Transverse colon (tissue), 4 donors: Measurements from ENCODE around the gene SNPH. TPM values are rescaled to one million over a fixed set of nuclear protein-coding genes. Genes with fewer than 3 reads are reported as not detected.
"Not testable (repeated sequence)": the region's sequence is repeated elsewhere in the genome, so short reads cannot be mapped to it uniquely, and the experiment has no call there.

Experiments
- DNase-seq: peaks from one replicate; pipeline ENCODE4 v3.0.0-alpha.2; 2019
- H3K27ac ChIP-seq, 4 donors: fragments of 200-600 bp; sonication (generic); 2 replicates each; pipeline ENCODE4 v1.5.1; 2016 to 2018; ENCODE audit warnings: inconsistent platforms in 4 of 4
- H3K27me3 ChIP-seq: fragments of 200-600 bp; sonication (generic); 2 replicates; pipeline ENCODE4 v1.5.1; 2017; ENCODE audit warnings: inconsistent platforms
- H3K36me3 ChIP-seq, 4 donors: fragments of 200-600 bp; sonication (generic); 2 replicates each; pipeline ENCODE4 v1.5.1; 2017 to 2019; ENCODE audit warnings: inconsistent platforms in 4 of 4
- H3K4me1 ChIP-seq, 4 donors: fragments of 200-600 bp; sonication (generic); 2 replicates each; pipeline ENCODE4 v1.5.1; 2017 to 2020; ENCODE audit warnings: inconsistent platforms in 4 of 4
- H3K4me3 ChIP-seq, 4 donors: fragments of 200-600 bp; sonication (generic); 1 replicate in 1 of 4; 2 replicates in 3 of 4; pipeline versions ENCODE4 v1.5.1 to v1.6.1; 2017 to 2019; ENCODE audit warnings: inconsistent platforms in 4 of 4
- H3K9me3 ChIP-seq, 2 donors: fragments of 200-600 bp; sonication (generic); 2 replicates each; pipeline ENCODE4 v1.5.1; 2017 to 2019; ENCODE audit warnings: inconsistent platforms in 2 of 2
- EP300 ChIP-seq: sonication (generic); formaldehyde crosslinking; IDR thresholded peaks from one replicate; pipeline ENCODE4 v1.6.1; 2017; ENCODE audit warnings: antibody characterized with exemption, low read depth
- POLR2A ChIP-seq: fragments of 450-650 bp; IDR thresholded peaks from one replicate; pipeline ENCODE4 v1.6.1; 2016; ENCODE audit warnings: antibody characterized with exemption, mild to moderate bottlenecking, moderate library complexity
- POLR2AphosphoS5 ChIP-seq, 3 donors: sonication (generic); formaldehyde crosslinking; IDR thresholded peaks; one replicate each; pipeline ENCODE4 v1.6.1; 2016; ENCODE audit warnings: antibody characterized with exemption in 3 of 3
- WGBS, 2 donors: methylation state at CpG; one replicate each; pipeline ENCODE4 v1.1.5; 2018; ENCODE audit warnings: low coverage in 1 of 2; 5-methylcytosine and 5-hydroxymethylcytosine counted together
- in situ Hi-C, 4 donors: fragments of 200-750 bp; cut with MboI; loops; one replicate each; pipeline versions ENCODE4 v1.15.0 to v1.15.1; 2017; ENCODE audit warnings: low sequenced_read_pairs in 3 of 4, low pct_ligation_motif_present in 1 of 4, low pct_unique_long_range_greater_than_20kb in 1 of 4
- intact Hi-C: fragments of 100-400 bp; cut with DNase I; formaldehyde crosslinking; loops from one replicate; pipeline ENCODE4 v1.15.1; 2023; ENCODE audit warnings: low total_unique reads
- total RNA-seq, 4 donors: library from RNA; depleted of rRNA; stranded (reverse); fragments of >200 nt; gene quantifications; one replicate each; pipeline ENCODE4 v1.1.0, GENCODE V29; 2016
- TF ChIP-seq, protein P1 (sequence below), 5 experiments: fragments of 200-600 bp in 3 of 5; fragments of 450-650 bp in 2 of 5; sonication (generic) in 3 of 5; IDR thresholded peaks; 1 replicate in 2 of 5; 2 replicates in 3 of 5; pipeline ENCODE4 v1.5.1; 2016 to 2017; ENCODE audit warnings: antibody characterized with exemption in 5 of 5, inconsistent platforms in 3 of 5, mild to moderate bottlenecking in 2 of 5, moderate library complexity in 1 of 5

The SNPH gene
- total RNA-seq, 4 donors from 2014 or later: 2.2 to 2.6 (median 2.3) TPM

DNA sequence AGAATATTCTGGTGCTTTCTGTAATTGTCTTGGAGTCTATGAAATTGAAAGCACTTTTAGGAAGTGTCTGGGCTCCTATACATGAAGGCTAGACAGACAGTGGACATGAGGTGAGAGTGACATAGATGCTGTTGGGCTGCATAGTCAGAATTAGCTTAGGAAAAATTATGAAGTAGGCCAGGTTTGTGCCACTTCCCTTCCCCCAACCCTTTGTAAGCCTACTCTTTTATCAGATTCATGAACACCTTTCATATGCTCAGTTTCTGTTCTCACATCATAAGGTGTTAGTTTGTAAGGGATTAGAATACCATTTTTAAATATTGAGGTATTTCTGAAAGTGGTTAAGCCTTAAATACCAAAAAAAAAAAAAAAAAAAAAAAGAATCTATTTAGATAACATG is 18.4 kb upstream of the SNPH start:
- no peaks in the 10 kb centered on the region for H3K9me3 ChIP-seq
- TF ChIP-seq POLR2A (no peak), POLR2AphosphoS5 (IDR thresholded peaks at IDR 0.05) (no peak), EP300 (no peak)
- TF ChIP-seq, protein P1, sequence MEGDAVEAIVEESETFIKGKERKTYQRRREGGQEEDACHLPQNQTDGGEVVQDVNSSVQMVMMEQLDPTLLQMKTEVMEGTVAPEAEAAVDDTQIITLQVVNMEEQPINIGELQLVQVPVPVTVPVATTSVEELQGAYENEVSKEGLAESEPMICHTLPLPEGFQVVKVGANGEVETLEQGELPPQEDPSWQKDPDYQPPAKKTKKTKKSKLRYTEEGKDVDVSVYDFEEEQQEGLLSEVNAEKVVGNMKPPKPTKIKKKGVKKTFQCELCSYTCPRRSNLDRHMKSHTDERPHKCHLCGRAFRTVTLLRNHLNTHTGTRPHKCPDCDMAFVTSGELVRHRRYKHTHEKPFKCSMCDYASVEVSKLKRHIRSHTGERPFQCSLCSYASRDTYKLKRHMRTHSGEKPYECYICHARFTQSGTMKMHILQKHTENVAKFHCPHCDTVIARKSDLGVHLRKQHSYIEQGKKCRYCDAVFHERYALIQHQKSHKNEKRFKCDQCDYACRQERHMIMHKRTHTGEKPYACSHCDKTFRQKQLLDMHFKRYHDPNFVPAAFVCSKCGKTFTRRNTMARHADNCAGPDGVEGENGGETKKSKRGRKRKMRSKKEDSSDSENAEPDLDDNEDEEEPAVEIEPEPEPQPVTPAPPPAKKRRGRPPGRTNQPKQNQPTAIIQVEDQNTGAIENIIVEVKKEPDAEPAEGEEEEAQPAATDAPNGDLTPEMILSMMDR (IDR thresholded peaks at IDR 0.05): no peak
- H3K4me3 ChIP-seq: no peak overlapping the region
- H3K4me1 ChIP-seq: no peaks in the 10 kb centered on the region
- DNase-seq: no peak
- peaks cover 7% of the 10 kb centered on the region for H3K27me3 ChIP-seq
- in situ Hi-C loops (no loop called here), intact Hi-C loops (no loop called here)
- no peaks in the 10 kb centered on the region for H3K36me3 ChIP-seq
- no peak overlapping the region for H3K27ac ChIP-seq

DNA sequence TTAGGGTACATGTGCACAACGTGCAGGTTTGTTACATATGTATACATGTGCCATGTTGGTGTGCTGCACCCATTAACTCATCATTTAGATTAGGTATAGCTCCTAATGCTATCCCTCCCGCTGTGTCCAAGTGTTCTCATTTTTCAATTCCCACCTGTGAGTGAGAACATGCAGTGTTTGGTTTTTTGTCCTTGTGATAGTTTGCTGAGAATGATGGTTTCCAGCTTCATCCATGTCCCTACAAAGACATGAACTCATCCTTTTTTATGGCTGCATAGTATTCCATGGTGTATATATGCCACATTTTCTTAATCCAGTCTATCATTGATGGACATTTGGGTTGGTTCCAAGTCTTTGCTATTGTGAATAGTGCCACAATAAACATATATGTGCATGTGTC is 15.8 kb upstream of the SNPH start:
- H3K27ac ChIP-seq, H3K4me1 ChIP-seq, in situ Hi-C loops, DNase-seq, H3K9me3 ChIP-seq, H3K27me3 ChIP-seq, H3K36me3 ChIP-seq, H3K4me3 ChIP-seq, intact Hi-C loops: not testable (repeated sequence)
- 88% methylated on average over 2 of the region's 2 CpGs for WGBS, 2 donors

DNA sequence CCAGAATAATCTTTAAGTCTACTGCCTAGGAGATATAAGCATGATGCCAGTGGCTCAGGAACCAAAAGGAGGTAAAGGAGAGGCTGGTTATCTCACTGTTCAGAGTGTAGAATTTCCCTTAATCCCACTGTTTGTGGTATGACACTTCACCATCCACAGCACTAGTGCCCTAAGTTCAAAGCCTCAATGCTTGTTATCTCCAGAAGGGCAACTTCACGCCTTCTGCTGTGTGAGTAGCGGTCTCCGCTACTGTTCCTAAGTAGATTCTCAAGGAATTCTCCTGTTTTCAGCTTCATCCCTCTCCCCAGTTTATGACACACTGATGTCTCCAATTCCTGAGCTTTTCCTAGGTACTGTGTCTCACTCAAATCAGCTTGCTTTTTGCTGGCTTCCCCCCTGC is 13.7 kb upstream of the SNPH start:
- intact Hi-C loops: no loop called here
- DNase-seq: no peak
- Histone ChIP-seq H3K36me3 (no peaks in the 10 kb centered on the region), H3K4me1 (no peaks in the 10 kb centered on the region), H3K4me3 (no peak overlapping the region), H3K9me3 (no peaks in the 10 kb centered on the region), H3K27ac (no peak overlapping the region), H3K27me3 (peaks cover 23% of the 10 kb centered on the region)
- in situ Hi-C loops: no loop called here
- WGBS, 2 donors: 70 to 94% methylated on average over 3 of the region's 3 CpGs
- TF ChIP-seq, protein P1 (IDR thresholded peaks at IDR 0.05): no peak

DNA sequence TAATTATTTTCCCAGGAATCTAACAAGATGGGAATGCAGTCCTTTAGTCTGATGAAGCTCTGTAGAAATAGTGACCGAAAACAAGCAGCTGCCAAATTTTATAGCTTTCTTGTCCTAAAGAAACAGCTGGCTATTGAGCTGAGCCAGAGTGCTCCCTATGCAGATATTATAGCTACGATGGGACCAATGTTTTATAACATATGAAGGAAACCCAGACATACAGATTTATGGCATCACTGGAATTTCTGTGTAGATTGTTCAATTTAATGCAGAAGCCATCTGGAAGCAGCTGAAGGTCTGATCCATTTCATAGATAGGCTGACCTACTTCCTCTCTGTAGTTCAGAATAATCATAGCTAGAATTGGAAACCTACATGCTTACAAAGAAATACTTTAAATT is 11.8 kb upstream of the SNPH start:
- intact Hi-C loops: no loop called here
- Histone ChIP-seq H3K27me3 (peaks cover 28% of the 10 kb centered on the region), H3K4me1 (peaks cover 0 to 2% (median 0%) of the 10 kb centered on the region in 4 donors), H3K27ac (no peak overlapping the region), H3K9me3 (no peaks in the 10 kb centered on the region), H3K4me3 (no peak overlapping the region), H3K36me3 (no peaks in the 10 kb centered on the region)
- TF ChIP-seq EP300: no peak
- 33 to 44% methylated on average over 2 of the region's 2 CpGs for WGBS, 2 donors
- in situ Hi-C loops: no loop called here
- DNase-seq: no peak

DNA sequence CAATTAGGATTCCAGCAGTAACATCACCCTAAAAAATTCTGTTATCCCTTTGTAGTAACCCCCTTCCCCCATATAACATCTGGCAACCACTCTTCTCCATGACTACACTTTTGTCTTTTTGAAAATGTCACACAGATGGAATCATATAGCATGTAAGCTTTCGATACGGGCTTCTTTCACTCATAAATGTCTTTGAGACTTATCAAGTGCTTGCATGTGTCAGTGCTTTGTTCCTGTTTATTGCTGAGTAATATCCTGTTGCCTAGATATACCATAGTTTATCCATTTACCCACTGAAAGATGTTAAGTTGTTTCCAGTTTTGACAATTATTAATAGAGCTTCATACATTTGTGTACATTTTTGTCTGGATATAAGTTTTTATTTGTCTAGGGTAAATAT is 10.4 kb upstream of the SNPH start:
- in situ Hi-C loops: no loop called here
- H3K9me3 ChIP-seq: no peaks in the 10 kb centered on the region
- TF ChIP-seq POLR2A (no peak), EP300 (no peak), POLR2AphosphoS5 (IDR thresholded peaks at IDR 0.05) (no peak)
- TF ChIP-seq, protein P1 (IDR thresholded peaks at IDR 0.05): no peak
- H3K27ac ChIP-seq: no peak overlapping the region
- no peak for DNase-seq
- WGBS, 2 donors: 80 to 85% methylated on average over 2 of the region's 2 CpGs
- no peaks in the 10 kb centered on the region for H3K36me3 ChIP-seq
- H3K4me3 ChIP-seq: no peak overlapping the region
- intact Hi-C loops: no loop called here
- peaks cover 28% of the 10 kb centered on the region for H3K27me3 ChIP-seq
- H3K4me1 ChIP-seq: peaks cover 0 to 2% (median 0%) of the 10 kb centered on the region in 4 donors
